GM13976 (cell line): ENCODE results near the gene SIGLEC10.

Experiments
- DNase-seq: peaks from one replicate; pipeline ENCODE4 v3.0.0; 2012; ENCODE audit warnings: low spot score
- in situ Hi-C: fragments of 300-500 bp; cut with MboI; formaldehyde crosslinking; loops from one replicate; pipeline ENCODE4 v1.12.0; 2022; ENCODE audit warnings: low sequenced_read_pairs, mixed read lengths, inconsistent platforms; ENCODE audit not compliant: unreplicated experiment
- TF ChIP-seq, protein P1 (sequence below): IDR thresholded peaks from 2 replicates; pipeline ENCODE4 v1.5.1; 2012; ENCODE audit warnings: borderline replicate concordance, mild to moderate bottlenecking; ENCODE audit not compliant: insufficient read depth; ENCODE audit errors: extremely low read depth, missing control alignments, control extremely low read depth

The SIGLEC10 gene

DNA sequence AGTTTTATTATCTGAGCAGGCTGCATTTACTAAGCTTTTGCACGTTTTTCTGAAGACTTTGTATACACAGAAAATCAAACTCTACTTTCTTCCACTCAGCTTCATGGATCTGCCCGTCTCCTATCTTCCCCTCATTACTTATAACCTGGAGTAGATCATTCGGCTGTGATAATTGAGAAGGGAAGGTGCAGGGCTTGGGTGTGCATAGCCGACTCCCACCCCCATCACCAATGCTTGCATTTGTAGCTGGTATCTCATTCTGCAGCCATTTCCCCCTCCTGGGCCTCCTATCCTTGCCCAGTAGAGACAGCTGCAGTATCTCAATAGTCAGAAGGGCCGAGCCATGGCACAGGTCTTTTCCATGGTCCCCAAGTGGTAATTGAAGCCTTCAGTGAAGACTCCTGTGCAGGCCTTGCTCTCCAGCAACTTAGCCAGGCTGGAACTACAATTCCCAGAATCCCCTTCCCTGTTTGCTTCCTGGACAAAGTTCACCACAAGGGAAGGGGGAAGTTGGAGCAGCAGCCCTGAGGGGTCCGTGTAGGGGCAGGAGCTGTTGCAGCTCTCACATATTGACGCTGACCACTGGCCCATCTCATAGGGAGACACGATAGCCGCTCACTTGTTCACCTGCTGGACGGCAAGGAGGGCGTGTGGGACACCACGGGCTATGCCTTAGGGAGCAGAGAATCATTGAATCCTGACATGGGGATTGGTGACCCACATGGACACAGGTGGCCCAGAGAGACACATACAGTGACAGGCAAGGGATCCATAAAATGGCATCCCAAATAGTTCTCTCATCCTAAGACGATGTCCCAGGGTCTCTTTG lies 42.9 kb upstream of the SIGLEC10 start:
- in situ Hi-C loops, result no loop called here

DNA sequence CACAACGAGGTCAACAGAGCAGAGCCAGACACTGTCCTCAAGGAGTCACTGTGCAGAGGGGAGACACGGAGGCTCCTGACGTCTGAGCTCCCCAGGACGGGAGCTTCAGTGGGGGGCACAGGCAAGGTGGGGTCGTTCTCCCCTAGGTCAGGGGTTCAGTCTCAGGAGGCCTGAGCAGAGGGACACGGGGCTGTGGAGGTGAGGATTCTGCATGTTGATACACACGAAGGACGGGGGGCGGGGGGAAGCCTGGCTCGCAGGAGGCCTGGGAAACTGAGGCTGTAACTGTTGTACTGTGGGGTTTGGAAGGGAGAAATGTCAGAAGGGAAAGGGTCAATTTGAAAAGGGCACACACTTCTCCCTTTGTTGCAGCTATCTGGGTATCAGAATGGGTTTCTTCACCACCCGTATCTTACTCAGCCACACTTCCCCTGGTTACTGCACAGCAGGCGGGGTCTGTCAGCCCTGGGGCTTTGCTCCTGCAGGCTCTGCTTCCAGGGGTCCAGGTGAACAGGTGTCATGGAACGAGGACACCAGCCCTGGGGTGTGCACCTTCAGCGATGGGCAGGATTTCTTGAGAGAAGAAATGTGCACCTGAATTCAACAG lies 41.6 kb upstream of the SIGLEC10 start:
- in situ Hi-C loops, result no loop called here
- TF ChIP-seq, protein P1, sequence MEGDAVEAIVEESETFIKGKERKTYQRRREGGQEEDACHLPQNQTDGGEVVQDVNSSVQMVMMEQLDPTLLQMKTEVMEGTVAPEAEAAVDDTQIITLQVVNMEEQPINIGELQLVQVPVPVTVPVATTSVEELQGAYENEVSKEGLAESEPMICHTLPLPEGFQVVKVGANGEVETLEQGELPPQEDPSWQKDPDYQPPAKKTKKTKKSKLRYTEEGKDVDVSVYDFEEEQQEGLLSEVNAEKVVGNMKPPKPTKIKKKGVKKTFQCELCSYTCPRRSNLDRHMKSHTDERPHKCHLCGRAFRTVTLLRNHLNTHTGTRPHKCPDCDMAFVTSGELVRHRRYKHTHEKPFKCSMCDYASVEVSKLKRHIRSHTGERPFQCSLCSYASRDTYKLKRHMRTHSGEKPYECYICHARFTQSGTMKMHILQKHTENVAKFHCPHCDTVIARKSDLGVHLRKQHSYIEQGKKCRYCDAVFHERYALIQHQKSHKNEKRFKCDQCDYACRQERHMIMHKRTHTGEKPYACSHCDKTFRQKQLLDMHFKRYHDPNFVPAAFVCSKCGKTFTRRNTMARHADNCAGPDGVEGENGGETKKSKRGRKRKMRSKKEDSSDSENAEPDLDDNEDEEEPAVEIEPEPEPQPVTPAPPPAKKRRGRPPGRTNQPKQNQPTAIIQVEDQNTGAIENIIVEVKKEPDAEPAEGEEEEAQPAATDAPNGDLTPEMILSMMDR, result no peak
- no peak for DNase-seq

More for the DNA sequence above, 42.9 kb upstream of the SIGLEC10 start:
- TF ChIP-seq, protein P1, result no peak
- DNase-seq, result no peak

DNA sequence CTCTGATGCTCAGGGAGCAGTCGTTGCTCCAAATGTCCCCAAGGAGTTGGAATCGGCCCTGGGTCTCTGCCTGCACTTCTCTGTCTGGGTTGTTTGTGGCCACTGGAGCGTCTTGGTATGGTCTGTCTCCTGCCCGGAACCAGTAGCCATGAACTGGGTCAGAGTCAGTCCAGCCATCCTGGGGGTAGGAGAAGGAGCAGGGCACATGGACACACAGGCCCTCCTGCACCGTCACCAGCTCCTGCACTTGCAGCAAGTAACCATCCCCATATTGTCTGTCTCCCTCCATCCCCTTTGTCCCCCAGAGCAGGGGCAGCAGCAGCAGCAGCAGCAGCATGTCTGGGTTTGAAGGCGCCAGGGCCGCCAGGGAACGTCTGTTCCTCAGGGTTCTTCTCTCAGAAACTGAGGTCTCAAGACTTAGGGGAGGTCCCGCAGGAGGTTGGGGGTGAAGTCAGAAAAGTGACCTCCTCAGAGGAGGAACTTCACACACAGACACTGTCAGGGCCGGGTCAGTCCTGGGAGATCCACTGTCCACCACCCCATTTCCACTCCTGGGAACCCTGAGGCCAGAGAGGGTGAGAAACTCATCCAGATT lies 40.7 kb upstream of the SIGLEC10 start, which contains the start of gene SIGLEC8:
TSS of gene SIGLEC8 (minus strand) at position 404 of the 595 bp plus-strand sequence. CDS start at position 337, 67 bp downstream.
- in situ Hi-C loops, result no loop called here

DNA sequence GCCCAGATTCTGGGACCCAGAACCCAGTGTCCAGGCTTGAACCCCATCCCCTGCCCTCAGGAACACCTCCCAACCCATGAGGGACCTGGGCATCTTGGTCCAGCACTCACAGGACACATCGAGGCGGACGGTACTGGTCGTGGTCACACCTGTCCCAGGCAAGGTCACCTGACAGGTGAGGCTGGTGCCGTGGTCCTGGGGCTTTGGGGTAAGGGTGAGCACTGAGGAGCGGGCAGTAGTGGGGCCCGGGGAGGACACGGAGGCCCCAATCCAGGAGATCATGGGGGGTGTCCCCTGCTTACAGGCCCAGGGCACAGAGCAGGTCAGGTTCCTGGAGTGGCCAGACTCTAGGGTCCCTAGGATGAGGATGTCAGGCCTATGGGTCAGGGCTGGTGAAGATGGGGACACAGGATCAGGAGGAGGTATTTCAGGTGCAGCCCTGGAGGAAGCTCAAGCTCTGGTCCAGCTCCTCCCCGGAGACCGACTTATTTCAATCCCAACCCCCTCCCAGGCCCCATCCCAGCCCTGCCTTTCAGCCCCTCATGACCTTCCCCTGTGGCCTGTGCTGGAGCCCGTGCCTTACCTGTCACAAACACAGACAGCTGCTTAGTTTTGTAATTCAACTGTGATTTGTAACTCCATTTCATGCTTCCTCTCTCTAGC lies 40.0 kb upstream of the SIGLEC10 start:
- in situ Hi-C loops, result no loop called here
- DNase-seq, result no peak
- TF ChIP-seq, protein P1, result no peak

More for the DNA sequence above, 40.7 kb upstream of the SIGLEC10 start, which contains the start of gene SIGLEC8:
- TF ChIP-seq, protein P1, result no peak
- DNase-seq, result no peak

DNA sequence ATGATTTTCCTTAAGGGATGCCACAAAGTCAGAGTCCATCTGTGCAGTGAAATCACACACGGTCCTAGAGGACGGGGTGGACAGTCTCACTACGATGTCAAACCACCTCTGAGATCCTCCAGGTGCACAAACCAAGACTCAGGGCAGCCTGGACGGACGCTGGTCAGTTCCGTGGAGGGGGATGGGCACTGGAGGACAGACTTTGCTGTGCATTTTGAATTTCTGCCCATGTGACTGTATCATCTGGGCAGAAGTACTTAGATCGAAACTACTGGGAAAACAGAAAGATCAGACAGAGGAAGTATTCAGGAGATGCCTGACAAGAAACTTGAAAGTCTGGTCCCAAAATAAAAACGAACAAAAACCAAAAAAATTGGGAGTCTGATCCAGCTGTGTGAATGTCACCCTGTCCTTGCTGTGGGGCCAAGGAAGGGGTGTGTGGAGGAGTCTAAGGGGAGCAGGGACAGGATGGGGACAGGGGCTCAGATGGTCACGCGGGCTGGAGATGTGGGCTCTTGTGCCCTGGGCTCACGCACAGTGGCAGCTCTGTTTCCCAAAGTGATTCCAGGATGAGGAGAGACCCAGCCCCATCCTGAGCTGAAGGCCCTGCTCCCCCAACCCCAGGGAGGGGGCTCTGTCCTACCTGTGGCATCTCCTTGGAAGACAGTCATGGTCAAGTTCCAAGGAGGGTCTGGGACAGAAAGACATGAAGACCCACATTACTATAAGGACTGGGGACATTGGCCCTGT lies 39.3 kb upstream of the SIGLEC10 start:
- DNase-seq, result no peak
- in situ Hi-C loops, result no loop called here

More for the DNA sequence above, 39.3 kb upstream of the SIGLEC10 start:
- TF ChIP-seq, protein P1, result no peak
